Measurements from ENCODE around the gene ZNF784. TPM values are rescaled to one million over a fixed set of nuclear protein-coding genes. Genes with fewer than 3 reads are reported as not detected.

The ZNF784 gene
- total and polyA plus RNA-seq, 2 of the 13 experiments (the other 11 are each of a cell fraction or from before 2014, with no cell fraction given) = 4.1 to 4.2 TPM

DNA sequence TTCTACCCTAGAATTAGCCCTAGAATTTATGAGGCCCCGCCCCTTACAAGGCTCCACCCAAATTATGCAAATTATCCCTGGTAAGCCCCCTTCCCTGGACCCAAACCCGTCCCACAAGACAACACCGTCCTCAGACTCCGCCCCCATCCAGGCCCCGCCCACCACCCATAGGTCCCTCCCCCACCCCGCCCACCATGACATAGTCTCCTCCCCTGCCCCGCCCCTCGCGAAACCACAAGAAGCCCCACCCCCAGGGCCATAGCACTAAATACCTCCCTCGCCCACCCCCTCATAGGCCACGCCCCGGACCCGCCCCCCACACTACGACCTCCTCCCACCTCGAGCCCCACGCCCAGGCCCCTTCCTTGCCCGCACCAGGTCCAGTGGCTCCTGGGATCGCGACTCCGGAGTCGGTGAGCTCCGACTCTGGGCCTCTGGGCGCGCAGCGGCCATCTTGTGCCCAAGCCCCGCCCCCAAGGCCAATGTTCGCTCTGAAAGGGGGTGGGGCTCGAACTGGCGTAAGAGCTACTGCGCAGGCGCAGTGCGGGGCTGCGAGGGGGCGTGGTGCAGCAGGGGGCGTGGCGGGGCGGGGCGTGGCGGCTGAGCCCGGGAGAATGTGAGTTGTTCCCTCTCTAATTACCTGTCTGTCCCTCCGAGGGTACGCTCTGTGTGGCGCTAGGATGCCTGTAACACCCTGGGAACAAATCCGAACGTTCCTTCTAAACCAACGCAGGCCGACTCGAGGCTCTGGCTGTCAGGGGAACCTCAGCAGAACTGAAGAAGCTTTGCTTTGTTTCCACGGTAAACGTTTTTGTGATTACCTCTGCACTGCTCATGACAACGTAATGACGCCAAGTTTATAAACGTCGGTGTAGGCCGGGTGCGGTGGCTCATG, at the start of gene ZNF784 (continued):
- no peak for TF ChIP-seq ZNF282 (IDR thresholded peaks at IDR 0.05; ENCODE audit: partially characterized antibody)
- no peak for TF ChIP-seq LCORL (IDR thresholded peaks at IDR 0.05)
- no peak for TF ChIP-seq LCORL (CRISPR knock-in tag; IDR thresholded peaks at IDR 0.05)
- TF ChIP-seq NFKBIZ (CRISPR knock-in tag; IDR thresholded peaks at IDR 0.05) = no peak
- 0 out of 2 replicates have a peak, but pooled peaks have one; percentile 26 for TF ChIP-seq TGIF2 (CRISPR knock-in tag; IDR thresholded peaks at IDR 0.05)
- TF ChIP-seq, protein P1, sequence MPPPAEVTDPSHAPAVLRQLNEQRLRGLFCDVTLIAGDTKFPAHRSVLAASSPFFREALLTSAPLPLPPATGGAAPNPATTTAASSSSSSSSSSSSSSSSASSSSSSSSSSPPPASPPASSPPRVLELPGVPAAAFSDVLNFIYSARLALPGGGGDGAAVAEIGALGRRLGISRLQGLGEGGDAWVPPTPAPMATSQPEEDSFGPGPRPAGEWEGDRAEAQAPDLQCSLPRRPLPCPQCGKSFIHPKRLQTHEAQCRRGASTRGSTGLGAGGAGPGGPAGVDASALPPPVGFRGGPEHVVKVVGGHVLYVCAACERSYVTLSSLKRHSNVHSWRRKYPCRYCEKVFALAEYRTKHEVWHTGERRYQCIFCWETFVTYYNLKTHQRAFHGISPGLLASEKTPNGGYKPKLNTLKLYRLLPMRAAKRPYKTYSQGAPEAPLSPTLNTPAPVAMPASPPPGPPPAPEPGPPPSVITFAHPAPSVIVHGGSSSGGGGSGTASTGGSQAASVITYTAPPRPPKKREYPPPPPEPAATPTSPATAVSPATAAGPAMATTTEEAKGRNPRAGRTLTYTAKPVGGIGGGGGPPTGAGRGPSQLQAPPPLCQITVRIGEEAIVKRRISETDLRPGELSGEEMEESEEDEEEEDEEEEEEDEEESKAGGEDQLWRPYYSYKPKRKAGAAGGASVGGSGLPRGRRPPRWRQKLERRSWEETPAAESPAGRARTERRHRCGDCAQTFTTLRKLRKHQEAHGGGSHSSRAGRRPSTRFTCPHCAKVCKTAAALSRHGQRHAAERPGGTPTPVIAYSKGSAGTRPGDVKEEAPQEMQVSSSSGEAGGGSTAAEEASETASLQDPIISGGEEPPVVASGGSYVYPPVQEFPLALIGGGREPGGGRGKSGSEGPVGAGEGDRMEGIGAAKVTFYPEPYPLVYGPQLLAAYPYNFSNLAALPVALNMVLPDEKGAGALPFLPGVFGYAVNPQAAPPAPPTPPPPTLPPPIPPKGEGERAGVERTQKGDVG (CRISPR knock-in tag; IDR thresholded peaks at IDR 0.05; ENCODE audit: borderline replicate concordance) = no peak
- TF ChIP-seq, protein P2, sequence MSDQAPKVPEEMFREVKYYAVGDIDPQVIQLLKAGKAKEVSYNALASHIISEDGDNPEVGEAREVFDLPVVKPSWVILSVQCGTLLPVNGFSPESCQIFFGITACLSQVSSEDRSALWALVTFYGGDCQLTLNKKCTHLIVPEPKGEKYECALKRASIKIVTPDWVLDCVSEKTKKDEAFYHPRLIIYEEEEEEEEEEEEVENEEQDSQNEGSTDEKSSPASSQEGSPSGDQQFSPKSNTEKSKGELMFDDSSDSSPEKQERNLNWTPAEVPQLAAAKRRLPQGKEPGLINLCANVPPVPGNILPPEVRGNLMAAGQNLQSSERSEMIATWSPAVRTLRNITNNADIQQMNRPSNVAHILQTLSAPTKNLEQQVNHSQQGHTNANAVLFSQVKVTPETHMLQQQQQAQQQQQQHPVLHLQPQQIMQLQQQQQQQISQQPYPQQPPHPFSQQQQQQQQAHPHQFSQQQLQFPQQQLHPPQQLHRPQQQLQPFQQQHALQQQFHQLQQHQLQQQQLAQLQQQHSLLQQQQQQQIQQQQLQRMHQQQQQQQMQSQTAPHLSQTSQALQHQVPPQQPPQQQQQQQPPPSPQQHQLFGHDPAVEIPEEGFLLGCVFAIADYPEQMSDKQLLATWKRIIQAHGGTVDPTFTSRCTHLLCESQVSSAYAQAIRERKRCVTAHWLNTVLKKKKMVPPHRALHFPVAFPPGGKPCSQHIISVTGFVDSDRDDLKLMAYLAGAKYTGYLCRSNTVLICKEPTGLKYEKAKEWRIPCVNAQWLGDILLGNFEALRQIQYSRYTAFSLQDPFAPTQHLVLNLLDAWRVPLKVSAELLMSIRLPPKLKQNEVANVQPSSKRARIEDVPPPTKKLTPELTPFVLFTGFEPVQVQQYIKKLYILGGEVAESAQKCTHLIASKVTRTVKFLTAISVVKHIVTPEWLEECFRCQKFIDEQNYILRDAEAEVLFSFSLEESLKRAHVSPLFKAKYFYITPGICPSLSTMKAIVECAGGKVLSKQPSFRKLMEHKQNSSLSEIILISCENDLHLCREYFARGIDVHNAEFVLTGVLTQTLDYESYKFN (CRISPR knock-in tag; conservative IDR thresholded peaks at IDR 0.05) = 0 out of 2 replicates have a peak, but pooled peaks have one; percentile 22
- TF ChIP-seq TRIM24 (CRISPR knock-in tag; IDR thresholded peaks at IDR 0.05) = no peak
- TF ChIP-seq ADNP (CRISPR knock-in tag; IDR thresholded peaks at IDR 0.05) = no peak
- TF ChIP-seq ZFAT (CRISPR knock-in tag; conservative IDR thresholded peaks at IDR 0.05) = no peak
- TF ChIP-seq NR2C2 (CRISPR knock-in tag; IDR thresholded peaks at IDR 0.05; ENCODE audit: borderline replicate concordance) = peak; percentile 31; the same call in 1 of the 2 replicates
- TF ChIP-seq MIXL1 (CRISPR knock-in tag; IDR thresholded peaks at IDR 0.05) = 0 out of 2 replicates have a peak, but pooled peaks have one; percentile 11
- TF ChIP-seq SUZ12 (IDR thresholded peaks at IDR 0.05; ENCODE audit: low read depth, low read length) = no peak
- TF ChIP-seq ZNF343 (CRISPR knock-in tag; IDR thresholded peaks at IDR 0.05) = no peak
- TF ChIP-seq RORA (CRISPR knock-in tag; IDR thresholded peaks at IDR 0.05) = no peak
- peak; percentile 21; the same call in 1 of the 2 replicates for TF ChIP-seq ZNF350 (CRISPR knock-in tag; IDR thresholded peaks at IDR 0.05; ENCODE audit: borderline replicate concordance, low read depth)
- TF ChIP-seq RARG (CRISPR knock-in tag; IDR thresholded peaks at IDR 0.05; ENCODE audit: low read depth) = no peak
- no peak for TF ChIP-seq AHR (CRISPR knock-in tag; IDR thresholded peaks at IDR 0.05)
- TF ChIP-seq, protein P3, sequence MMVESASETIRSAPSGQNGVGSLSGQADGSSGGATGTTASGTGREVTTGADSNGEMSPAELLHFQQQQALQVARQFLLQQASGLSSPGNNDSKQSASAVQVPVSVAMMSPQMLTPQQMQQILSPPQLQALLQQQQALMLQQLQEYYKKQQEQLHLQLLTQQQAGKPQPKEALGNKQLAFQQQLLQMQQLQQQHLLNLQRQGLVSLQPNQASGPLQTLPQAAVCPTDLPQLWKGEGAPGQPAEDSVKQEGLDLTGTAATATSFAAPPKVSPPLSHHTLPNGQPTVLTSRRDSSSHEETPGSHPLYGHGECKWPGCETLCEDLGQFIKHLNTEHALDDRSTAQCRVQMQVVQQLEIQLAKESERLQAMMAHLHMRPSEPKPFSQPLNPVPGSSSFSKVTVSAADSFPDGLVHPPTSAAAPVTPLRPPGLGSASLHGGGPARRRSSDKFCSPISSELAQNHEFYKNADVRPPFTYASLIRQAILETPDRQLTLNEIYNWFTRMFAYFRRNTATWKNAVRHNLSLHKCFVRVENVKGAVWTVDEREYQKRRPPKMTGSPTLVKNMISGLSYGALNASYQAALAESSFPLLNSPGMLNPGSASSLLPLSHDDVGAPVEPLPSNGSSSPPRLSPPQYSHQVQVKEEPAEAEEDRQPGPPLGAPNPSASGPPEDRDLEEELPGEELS (CRISPR knock-in tag; IDR thresholded peaks at IDR 0.05) = no peak
- no peak for TF ChIP-seq ATAD3A (CRISPR knock-in tag; IDR thresholded peaks at IDR 0.05)
- no peak for TF ChIP-seq ETV5 (CRISPR knock-in tag; IDR thresholded peaks at IDR 0.05; ENCODE audit: borderline replicate concordance)
- no peak for TF ChIP-seq ZBTB21 (CRISPR knock-in tag; IDR thresholded peaks at IDR 0.05)
- TF ChIP-seq TBX3 (IDR thresholded peaks at IDR 0.05; ENCODE audit: borderline replicate concordance) = no peak

Measured in HepG2 (cell line).